Measurements from ENCODE around the gene GPR45.

The GPR45 gene

GRCh38 chr2:105262651-105263091, 21.1 kb downstream of the GPR45 start:
- Histone ChIP-seq H3K27ac (no peak overlapping the region), H3K9ac (no peak overlapping the region), H3K36me3 (peaks cover 30 to 58% (median 48%) of the 10 kb centered on the region in 11 experiments), H3K9me3 (replicated peaks in 1 of 11) (no peaks in the 10 kb centered on the region), H3K4me1 (no peaks in the 10 kb centered on the region), H3K4me3 (no peak overlapping the region), H4K20me1 (peaks cover 0 to 7% (median 0%) of the 10 kb centered on the region in 11 experiments; a peak in 1 of 22 replicates), H3K27me3 (no peaks in the 10 kb centered on the region), H3K4me2 (no peak overlapping the region)
- no peak for TF ChIP-seq Cebpa-rat (IDR thresholded peaks at IDR 0.05)

DNA sequence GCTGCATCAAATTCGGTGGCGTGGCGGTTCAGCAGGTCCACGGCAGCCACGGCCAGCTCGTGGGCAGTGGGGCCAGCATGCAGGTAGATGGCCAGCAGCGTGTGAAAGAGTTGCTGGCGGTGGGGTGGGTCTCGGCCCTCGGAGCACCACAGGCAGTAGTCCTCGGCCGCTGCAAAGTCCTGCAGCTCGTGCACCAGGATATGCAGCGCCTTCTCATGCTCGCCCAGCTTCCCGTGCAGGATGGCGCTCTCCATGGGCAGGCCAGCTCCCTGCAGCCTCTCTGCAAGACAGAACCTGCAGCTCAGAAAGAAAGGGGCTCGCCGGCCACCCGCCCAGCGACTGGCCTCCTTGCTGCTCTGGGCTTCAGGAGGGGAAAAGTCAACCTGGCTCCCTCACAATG, 27.9 kb downstream of the GPR45 start:
- Histone ChIP-seq H3K27me3 (no peaks in the 10 kb centered on the region), H3K4me2 (no peak overlapping the region), H3K4me3 (no peak overlapping the region), H3K27ac (no peak overlapping the region), H4K20me1 (peaks cover 0 to 8% (median 0%) of the 10 kb centered on the region in 11 experiments; a peak in 2 of 22 replicates), H3K9ac (no peak overlapping the region), H3K4me1 (no peaks in the 10 kb centered on the region), H3K9me3 (replicated peaks in 1 of 11) (no peaks in the 10 kb centered on the region), H3K36me3 (peaks cover 93 to 100% (median 98%) of the 10 kb centered on the region in 11 experiments)
- TF ChIP-seq Cebpa-rat (IDR thresholded peaks at IDR 0.05), result no peak

DNA sequence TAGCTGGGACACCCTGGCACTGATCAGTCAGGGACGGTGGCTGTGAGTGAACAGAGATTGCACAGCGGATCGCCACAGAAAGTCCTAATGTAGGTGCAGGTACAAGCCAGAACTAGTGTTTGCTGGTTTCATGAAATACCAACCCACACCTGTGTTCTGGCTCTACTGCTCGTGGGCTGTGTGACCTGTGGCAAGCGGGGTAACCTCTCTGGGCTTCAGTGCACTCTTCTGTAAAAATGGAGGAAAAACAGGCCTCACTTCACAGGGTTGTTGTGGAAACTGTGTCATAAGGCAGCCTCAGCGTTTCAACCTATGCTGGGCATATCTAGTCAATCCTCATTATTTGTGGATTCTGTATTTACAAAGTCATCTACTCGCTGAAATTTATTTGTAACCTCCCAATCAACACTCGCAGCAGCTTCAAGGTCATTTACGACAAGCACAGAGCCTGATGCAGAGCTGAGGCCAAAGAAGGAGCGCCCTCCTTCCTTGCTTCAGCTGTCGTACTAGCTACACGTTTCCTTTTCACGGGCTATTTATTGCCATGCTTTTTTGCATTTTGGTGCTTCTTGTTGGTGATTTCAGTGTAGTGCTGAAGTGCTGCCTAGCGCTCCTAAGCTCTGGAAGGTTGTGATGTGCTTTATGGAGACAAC, 30.0 kb downstream of the GPR45 start:
- Histone ChIP-seq H3K9ac (no peak overlapping the region), H3K36me3 (peaks cover 96 to 100% (median 99%) of the 10 kb centered on the region in 11 experiments), H3K27me3 (no peaks in the 10 kb centered on the region), H3K4me1 (no peaks in the 10 kb centered on the region), H3K4me2 (no peak overlapping the region), H3K4me3 (no peak overlapping the region), H3K27ac (no peak overlapping the region), H3K9me3 (replicated peaks in 1 of 11) (no peaks in the 10 kb centered on the region), H4K20me1 (peaks cover 0 to 8% (median 0%) of the 10 kb centered on the region in 11 experiments; a peak in 2 of 22 replicates)
- TF ChIP-seq Cebpa-rat (IDR thresholded peaks at IDR 0.05), result no peak

GRCh38 chr2:105272176-105272575, 30.6 kb downstream of the GPR45 start:
- H3K27me3 ChIP-seq, result no peaks in the 10 kb centered on the region
- no peak overlapping the region for H3K4me3 ChIP-seq
- no peaks in the 10 kb centered on the region for H3K9me3 ChIP-seq (replicated peaks in 1 of 11)
- H3K27ac ChIP-seq, result no peak overlapping the region
- peaks cover 0 to 8% (median 0%) of the 10 kb centered on the region in 11 experiments; a peak in 2 of 22 replicates for H4K20me1 ChIP-seq
- peaks cover 96 to 100% (median 99%) of the 10 kb centered on the region in 11 experiments for H3K36me3 ChIP-seq
- H3K9ac ChIP-seq, result no peak overlapping the region
- no peaks in the 10 kb centered on the region for H3K4me1 ChIP-seq
- no peak overlapping the region for H3K4me2 ChIP-seq
- no peak for TF ChIP-seq Cebpa-rat (IDR thresholded peaks at IDR 0.05)

DNA sequence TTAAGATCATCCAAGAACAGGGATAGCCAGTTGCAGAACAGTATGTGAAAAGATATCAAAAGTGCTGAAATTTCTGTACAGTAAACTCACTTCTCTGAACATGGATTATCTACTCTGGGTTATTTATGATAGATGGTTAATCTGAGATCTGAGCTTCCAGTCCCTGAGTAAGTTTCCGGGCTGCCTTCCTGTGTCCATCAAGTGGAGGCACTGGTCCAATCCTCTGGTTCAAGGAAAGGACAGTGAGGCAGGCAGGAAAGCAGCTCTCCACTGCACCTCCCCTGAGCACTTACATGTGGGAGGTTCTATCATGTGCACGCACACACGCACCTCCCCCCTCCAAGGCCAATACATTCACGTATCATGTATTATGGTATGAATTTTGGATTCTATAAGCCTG, 32.5 kb downstream of the GPR45 start:
- peaks cover 0 to 7% (median 0%) of the 10 kb centered on the region in 10 experiments; a peak in 2 of 20 replicates for H3K4me1 ChIP-seq
- no peaks in the 10 kb centered on the region for H3K9me3 ChIP-seq (replicated peaks in 1 of 11)
- H3K27ac ChIP-seq, result no peak overlapping the region
- TF ChIP-seq Cebpa-rat (IDR thresholded peaks at IDR 0.05), result no peak
- peaks cover 0 to 8% (median 0%) of the 10 kb centered on the region in 11 experiments; a peak in 3 of 22 replicates for H4K20me1 ChIP-seq
- H3K27me3 ChIP-seq, result no peaks in the 10 kb centered on the region
- H3K4me3 ChIP-seq, result no peak overlapping the region
- H3K9ac ChIP-seq, result no peak overlapping the region
- H3K4me2 ChIP-seq, result no peak overlapping the region
- peaks cover 96 to 100% (median 99%) of the 10 kb centered on the region in 11 experiments for H3K36me3 ChIP-seq

DNA sequence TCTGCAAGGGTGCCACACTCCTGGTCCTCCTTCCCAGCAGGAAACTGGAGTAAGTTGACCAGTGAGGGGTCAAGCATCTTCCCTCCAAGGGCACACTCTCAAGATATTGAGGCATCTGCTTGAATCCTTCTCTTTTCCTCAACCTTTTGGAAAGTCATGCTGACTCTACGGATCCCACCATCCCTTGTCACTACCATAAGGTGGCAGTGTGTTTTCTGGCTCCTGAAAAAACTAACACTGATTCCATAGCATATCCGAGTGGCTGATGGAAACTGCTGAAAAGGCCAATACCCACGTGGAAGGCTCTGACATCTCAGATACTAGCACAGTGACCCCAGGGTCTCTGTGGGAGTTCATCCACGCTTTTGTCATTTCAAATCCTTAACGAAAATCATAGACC, 37.1 kb downstream of the GPR45 start:
- Histone ChIP-seq H3K36me3 (peaks cover 90 to 100% (median 96%) of the 10 kb centered on the region in 11 experiments), H3K9me3 (replicated peaks in 1 of 11) (no peaks in the 10 kb centered on the region)
- TF ChIP-seq Cebpa-rat (IDR thresholded peaks at IDR 0.05), result no peak

GRCh38 chr2:105279126-105279525, 37.6 kb downstream of the GPR45 start:
- Histone ChIP-seq H3K4me1 (peaks cover 0 to 26% (median 15%) of the 10 kb centered on the region in 10 experiments; a peak in 15 of 20 replicates), H3K27me3 (no peaks in the 10 kb centered on the region), H3K36me3 (peaks cover 90 to 100% (median 96%) of the 10 kb centered on the region in 11 experiments), H3K9me3 (replicated peaks in 1 of 11) (no peaks in the 10 kb centered on the region), H4K20me1 (peaks cover 0 to 38% (median 13%) of the 10 kb centered on the region in 11 experiments; a peak in 13 of 22 replicates), H3K9ac (no peak overlapping the region; a peak in 1 of 22 replicates), H3K27ac (peak overlapping the region in 5 of 11 experiments; percentile 4 to 29 (median 21); a peak in 8 of 22 replicates), H3K4me2 (no peak overlapping the region; a peak in 2 of 22 replicates), H3K4me3 (no peak overlapping the region)
- TF ChIP-seq Cebpa-rat (IDR thresholded peaks at IDR 0.05), result 0 out of 22 replicates have a peak, but pooled peaks of 1 of the 11 experiments have one; percentile 12

More for the DNA sequence above, 37.1 kb downstream of the GPR45 start:
- Histone ChIP-seq H3K4me2 (no peak overlapping the region; a peak in 1 of 22 replicates), H3K4me3 (no peak overlapping the region), H4K20me1 (peaks cover 0 to 35% (median 12%) of the 10 kb centered on the region in 11 experiments; a peak in 13 of 22 replicates), H3K4me1 (peaks cover 0 to 26% (median 15%) of the 10 kb centered on the region in 10 experiments; a peak in 15 of 20 replicates), H3K27ac (peak overlapping the region in 5 of 11 experiments; percentile 4 to 40 (median 26); a peak in 7 of 22 replicates), H3K9ac (no peak overlapping the region), H3K27me3 (no peaks in the 10 kb centered on the region)

GRCh38 chr2:105280281-105280680, 38.7 kb downstream of the GPR45 start:
- TF ChIP-seq Cebpa-rat (IDR thresholded peaks at IDR 0.05), result no peak
- Histone ChIP-seq H3K36me3 (peaks cover 90 to 100% (median 96%) of the 10 kb centered on the region in 11 experiments), H3K9me3 (replicated peaks in 1 of 11) (no peaks in the 10 kb centered on the region), H4K20me1 (peaks cover 0 to 38% (median 20%) of the 10 kb centered on the region in 11 experiments; a peak in 12 of 22 replicates), H3K9ac (no peak overlapping the region), H3K4me2 (no peak overlapping the region), H3K27me3 (no peaks in the 10 kb centered on the region), H3K4me1 (peaks cover 0 to 26% (median 15%) of the 10 kb centered on the region in 10 experiments; a peak in 15 of 20 replicates), H3K4me3 (no peak overlapping the region), H3K27ac (peak overlapping the region in 1 of 11 experiments; percentile 24; a peak in 1 of 22 replicates)

DNA sequence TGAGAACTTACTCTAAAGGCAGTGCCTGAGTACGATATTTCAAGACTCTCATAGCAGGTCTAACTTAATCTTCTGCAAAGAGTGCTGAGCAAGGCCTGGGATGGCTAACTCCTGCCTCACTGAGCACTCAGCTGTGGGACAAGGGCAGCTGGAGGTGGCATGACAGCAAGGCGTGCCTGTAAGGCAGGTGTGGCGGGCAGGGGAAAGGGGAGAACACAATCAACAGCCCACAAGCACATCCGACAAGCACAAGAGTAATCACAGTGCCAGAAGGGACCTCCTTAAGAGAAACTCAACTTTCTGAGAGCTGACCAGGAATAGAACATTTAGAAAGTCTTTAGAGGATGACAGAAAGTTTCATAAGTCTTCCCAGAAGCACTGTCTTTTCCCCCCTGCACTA, 42.0 kb downstream of the GPR45 start:
- H3K27me3 ChIP-seq, result no peaks in the 10 kb centered on the region
- no peak overlapping the region for H3K4me3 ChIP-seq
- H3K4me2 ChIP-seq, result no peak overlapping the region
- H4K20me1 ChIP-seq, result peaks cover 0 to 49% (median 22%) of the 10 kb centered on the region in 11 experiments; a peak in 12 of 22 replicates
- peaks cover 0 to 25% (median 15%) of the 10 kb centered on the region in 10 experiments; a peak in 15 of 20 replicates for H3K4me1 ChIP-seq
- TF ChIP-seq Cebpa-rat (IDR thresholded peaks at IDR 0.05), result no peak
- no peaks in the 10 kb centered on the region for H3K9me3 ChIP-seq (replicated peaks in 1 of 11)
- H3K27ac ChIP-seq, result no peak overlapping the region
- peaks cover 85 to 100% (median 96%) of the 10 kb centered on the region in 11 experiments for H3K36me3 ChIP-seq
- H3K9ac ChIP-seq, result no peak overlapping the region

Measured in BLaER1 treated with 17β-estradiol and CSF1 and Interleukin-3, amounts not matched to agents 10 nM and 100 nM (cell line).